T-helper 1 cell treated with Interleukin-12 subunit alpha and Interleukin-12 subunit beta and Interleukin-4 antibody, amounts not matched to agents 30 μg/mL and 1 μg/mL, for 36 hours (primary cell): ENCODE results near the gene CASK.
"Not testable (repeated sequence)": the region's sequence is repeated elsewhere in the genome, so short reads cannot be mapped to it uniquely, and the experiment has no call there.

Experiments
- H3K27ac Mint-ChIP-seq: one replicate; pipeline ENCODE4 v1.8.0; 2021; ENCODE audit warnings: mild to moderate bottlenecking, mixed read lengths
- H3K27me3 Mint-ChIP-seq: one replicate; pipeline ENCODE4 v1.8.0; 2021; ENCODE audit warnings: low read depth, mixed read lengths
- H3K36me3 Mint-ChIP-seq: one replicate; pipeline ENCODE4 v1.8.0; 2021; ENCODE audit warnings: low read depth, mixed read lengths
- H3K4me1 Mint-ChIP-seq: one replicate; pipeline ENCODE4 v1.8.0; 2021; ENCODE audit warnings: low read depth, mixed read lengths
- H3K4me3 Mint-ChIP-seq: one replicate; pipeline ENCODE4 v1.8.0; 2021; ENCODE audit warnings: mild to moderate bottlenecking, moderate library complexity, mixed read lengths
- H3K9me3 Mint-ChIP-seq: one replicate; pipeline ENCODE4 v1.8.0; 2021; ENCODE audit warnings: mixed read lengths

The CASK gene

DNA sequence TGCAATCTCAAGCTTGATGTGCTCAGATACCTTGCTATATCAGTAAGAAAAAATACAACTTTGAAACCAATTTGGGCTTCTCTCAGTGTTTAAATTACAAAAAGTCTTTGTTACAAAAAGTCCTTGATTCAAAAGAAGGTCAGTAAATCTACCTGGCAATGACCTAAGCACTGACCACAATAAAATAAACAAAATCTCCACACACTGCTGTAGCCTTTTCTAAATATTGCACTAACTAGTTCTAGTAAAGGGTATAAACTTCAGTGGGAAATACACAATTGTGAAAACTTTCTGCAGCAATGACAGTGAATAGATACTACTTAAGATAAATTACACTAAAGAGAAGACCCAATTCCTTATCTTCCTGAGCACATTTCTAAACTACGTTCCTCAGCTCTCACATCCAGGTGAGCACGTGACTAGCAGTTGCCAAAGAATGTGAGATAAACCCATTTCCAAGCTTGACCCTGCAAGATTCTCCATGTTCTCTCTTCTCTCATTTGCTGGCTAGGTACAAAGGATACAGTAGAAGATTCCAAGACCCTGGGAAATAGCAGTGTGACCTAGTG, 316.0 kb downstream of the CASK start:
- Mint-ChIP-seq H3K27me3 (no peaks in the 10 kb centered on the region), H3K9me3 (no peaks in the 10 kb centered on the region), H3K4me1 (no peaks in the 10 kb centered on the region), H3K4me3 (no peak overlapping the region), H3K27ac (no peak overlapping the region), H3K36me3 (peaks cover 9% of the 10 kb centered on the region)

DNA sequence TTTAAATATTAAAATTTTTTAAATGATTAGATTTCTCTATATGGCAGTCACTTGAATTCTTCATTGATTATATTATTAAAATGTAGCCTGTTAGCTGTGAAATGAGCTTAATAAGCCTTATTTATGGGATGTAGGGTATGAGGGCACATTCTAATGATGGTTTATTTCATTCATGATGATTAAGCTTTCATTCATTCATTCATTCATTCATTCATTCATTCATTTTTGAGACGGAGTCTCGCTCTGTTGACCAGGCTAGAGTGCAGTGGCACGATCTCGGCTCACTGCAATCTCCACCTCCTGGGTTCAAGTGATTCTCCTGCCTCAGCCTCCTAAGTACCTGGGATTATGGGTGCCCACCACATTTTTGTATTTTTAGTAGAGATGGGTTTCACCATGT, 317.3 kb downstream of the CASK start:
- not testable (repeated sequence) for H3K4me1 Mint-ChIP-seq, H3K27ac Mint-ChIP-seq, H3K27me3 Mint-ChIP-seq, H3K36me3 Mint-ChIP-seq, H3K9me3 Mint-ChIP-seq, H3K4me3 Mint-ChIP-seq

DNA sequence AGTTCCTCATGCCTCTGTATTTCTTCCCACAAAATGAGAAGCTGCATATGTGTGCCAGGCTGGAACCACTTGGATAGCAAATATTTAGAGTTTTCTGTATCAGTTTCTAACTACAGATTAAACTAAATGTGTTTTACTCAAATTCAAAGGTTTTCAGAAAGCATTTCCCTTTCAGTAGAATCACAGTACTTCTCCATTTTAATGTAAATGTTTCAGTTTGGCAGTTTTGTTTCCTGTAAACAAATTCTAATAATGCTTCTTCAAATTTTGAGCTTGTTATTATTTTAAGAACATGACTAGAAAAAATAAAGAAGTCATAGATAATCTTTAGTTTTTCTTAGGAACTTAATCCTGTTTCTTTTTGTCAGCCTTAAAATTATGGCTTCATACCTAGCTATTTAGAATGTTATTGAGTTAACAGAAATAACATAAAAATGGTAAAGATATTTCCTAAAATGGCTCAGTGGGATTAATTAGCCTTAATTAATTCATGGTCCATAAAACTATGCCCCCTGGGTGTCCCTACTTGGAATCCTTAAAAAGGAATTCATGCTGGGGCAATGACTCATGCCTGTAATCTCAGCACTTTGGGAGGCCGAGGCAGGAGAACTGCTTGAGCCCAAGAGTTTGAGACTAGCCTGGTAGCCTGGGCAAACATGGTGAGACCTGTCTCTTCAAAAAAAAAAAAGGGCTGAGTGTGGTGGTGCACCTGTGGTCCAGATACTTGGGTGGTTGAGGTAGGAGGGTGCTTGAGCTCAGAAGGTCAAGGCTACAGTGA, 318.4 kb downstream of the CASK start:
- H3K27ac Mint-ChIP-seq = no peak overlapping the region
- no peaks in the 10 kb centered on the region for H3K4me1 Mint-ChIP-seq
- H3K4me3 Mint-ChIP-seq = no peak overlapping the region
- peaks cover 7% of the 10 kb centered on the region for H3K36me3 Mint-ChIP-seq
- no peaks in the 10 kb centered on the region for H3K9me3 Mint-ChIP-seq
- no peaks in the 10 kb centered on the region for H3K27me3 Mint-ChIP-seq

DNA sequence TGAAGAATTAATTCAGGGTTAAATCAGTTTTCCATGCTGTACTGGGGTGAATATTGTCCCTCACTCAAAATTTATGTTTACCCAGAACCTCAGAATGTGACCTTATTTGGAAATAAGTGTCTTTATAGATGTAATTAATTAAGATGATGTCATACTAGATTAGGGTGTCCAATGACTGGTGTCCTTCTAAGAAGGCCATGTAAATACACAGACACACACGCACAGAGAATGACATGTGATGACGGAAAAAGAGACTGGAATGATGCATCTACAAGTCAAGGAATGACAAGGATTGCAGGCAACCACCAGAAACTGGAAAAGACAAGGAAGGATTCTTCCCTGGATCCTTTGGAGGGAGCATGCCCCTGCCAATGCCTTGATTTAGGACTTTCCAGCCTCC, 319.2 kb downstream of the CASK start:
- Mint-ChIP-seq H3K27ac (no peak overlapping the region), H3K27me3 (no peaks in the 10 kb centered on the region), H3K4me3 (no peak overlapping the region), H3K4me1 (no peaks in the 10 kb centered on the region), H3K36me3 (peaks cover 7% of the 10 kb centered on the region), H3K9me3 (no peaks in the 10 kb centered on the region)

DNA sequence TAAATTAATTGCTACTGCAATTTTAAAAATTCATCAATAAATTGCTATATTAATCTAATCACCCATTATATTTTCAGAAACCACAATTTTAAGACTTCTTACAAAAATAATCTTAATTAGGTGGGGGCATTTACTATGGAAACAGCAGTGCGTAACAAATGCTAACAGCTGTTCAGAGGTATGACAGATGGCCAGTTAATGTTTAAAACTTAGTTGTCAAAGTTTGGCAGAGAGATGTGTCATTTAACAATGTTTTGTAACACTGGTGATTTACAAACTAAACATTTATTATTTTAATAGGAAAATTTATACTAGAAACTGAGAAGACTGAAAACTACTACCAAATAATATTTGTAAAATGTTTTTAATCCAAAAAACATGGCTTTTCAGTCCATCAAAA, 319.8 kb downstream of the CASK start:
- Mint-ChIP-seq H3K36me3 (peaks cover 7% of the 10 kb centered on the region), H3K9me3 (no peaks in the 10 kb centered on the region), H3K27ac (no peak overlapping the region), H3K4me3 (no peak overlapping the region), H3K4me1 (no peaks in the 10 kb centered on the region), H3K27me3 (no peaks in the 10 kb centered on the region)

DNA sequence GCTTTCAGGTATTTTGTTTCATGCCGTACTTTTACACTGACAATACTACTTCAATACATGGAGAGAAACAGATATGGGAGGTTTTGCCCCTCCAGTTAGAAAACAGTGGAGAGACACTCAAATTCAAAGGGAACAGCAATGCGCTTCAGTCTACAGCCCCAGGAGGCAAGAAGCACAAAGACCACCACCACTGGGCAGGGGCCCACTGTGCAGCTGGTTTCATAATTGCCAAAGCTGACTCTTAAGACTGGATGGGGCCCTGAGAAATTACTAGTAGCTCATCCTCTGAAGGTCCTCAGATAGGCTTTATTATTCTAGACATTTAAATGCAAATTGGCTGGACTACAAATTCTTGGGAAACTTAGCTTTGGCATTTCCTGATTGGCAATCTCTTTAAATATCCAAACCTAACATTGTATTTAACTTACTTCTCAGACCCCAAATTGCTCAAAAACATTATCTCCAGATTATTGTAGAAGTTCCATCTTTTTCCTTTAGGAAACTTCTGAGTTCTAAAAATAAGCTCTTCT, 320.5 kb downstream of the CASK start:
- Mint-ChIP-seq H3K27me3 (no peaks in the 10 kb centered on the region), H3K4me3 (no peak overlapping the region), H3K4me1 (no peaks in the 10 kb centered on the region), H3K9me3 (no peaks in the 10 kb centered on the region), H3K36me3 (peaks cover 6% of the 10 kb centered on the region), H3K27ac (no peak overlapping the region)

DNA sequence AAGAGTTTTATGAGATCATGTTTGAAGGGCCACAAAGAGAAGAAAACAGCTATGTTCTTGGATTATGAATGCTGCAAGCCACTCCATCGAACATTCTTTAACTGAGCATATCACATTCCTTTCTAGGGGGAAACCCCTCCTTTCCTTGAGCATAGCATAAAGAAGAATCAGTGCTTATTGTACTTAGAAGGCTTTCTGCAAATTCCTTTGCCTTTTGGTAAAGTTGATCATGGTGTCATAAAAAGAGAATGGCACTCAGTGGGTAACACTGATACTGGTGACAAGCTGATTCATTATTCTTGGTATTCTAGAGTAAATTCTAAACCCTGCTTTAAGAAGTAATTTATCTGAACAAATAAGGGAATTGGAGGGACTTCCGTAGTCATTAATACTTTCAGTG, 323.1 kb downstream of the CASK start:
- Mint-ChIP-seq H3K4me3 (no peak overlapping the region), H3K27me3 (no peaks in the 10 kb centered on the region), H3K27ac (no peak overlapping the region), H3K4me1 (peaks cover 7% of the 10 kb centered on the region), H3K9me3 (no peaks in the 10 kb centered on the region), H3K36me3 (peaks cover 4% of the 10 kb centered on the region)

DNA sequence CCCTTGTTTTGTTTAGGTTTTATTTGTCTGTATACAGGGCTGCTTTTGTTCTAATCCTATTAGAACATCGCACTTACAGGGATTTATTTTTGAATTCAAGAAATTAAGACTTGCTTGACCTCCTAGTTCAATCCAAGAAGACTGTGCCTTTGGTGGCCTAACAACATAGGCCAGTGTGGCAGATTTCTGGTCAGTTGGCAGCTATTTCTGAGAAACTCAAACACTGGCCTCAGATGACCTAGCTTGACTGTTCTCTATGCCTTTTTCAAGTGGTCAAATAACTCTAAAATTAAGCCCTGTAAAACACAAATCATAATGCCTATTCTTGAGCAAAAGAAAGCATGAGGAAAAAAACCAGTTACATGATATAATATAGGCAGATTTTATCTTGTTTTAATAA, 323.8 kb downstream of the CASK start:
- H3K4me3 Mint-ChIP-seq = no peak overlapping the region
- no peaks in the 10 kb centered on the region for H3K27me3 Mint-ChIP-seq
- peaks cover 4% of the 10 kb centered on the region for H3K36me3 Mint-ChIP-seq
- no peak overlapping the region for H3K27ac Mint-ChIP-seq
- no peaks in the 10 kb centered on the region for H3K9me3 Mint-ChIP-seq
- peaks cover 7% of the 10 kb centered on the region for H3K4me1 Mint-ChIP-seq

DNA sequence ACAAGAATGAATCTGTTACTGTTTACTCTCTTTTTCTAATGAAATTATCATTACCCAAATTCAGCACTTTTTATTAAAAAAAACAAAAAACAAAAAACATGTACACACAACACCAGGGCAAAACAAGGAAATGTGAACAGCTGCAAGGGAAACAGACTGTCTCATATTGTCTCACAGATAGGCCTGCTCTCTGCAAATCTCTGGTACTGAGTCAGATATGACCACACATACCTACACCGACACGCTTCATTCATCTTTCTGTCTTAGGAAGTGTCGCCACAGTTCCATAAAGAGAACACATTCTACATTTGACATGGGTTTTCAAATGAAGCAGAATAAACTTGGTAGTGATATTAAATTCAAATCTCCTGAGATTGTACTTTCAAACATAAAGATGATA, 326.8 kb downstream of the CASK start:
- H3K9me3 Mint-ChIP-seq = no peaks in the 10 kb centered on the region
- no peak overlapping the region for H3K27ac Mint-ChIP-seq

DNA sequence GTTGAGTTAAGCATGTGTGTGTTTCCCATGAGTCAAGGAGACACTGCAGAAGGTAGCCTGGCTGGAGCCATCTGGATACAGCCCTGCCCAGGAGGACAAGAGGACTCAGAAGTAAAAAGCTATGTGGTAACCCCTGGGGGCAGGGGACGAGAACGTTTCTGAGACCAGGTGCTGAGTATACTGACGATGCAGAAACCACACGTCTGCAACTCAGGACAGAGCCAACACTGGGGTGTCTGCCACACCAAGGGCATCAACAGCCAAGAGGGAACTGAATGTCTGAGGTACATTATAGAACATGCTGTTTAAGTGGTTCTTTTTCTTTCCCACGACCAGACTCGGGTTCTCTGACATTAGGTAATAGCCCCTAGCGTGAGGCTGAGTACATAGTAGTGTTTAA, 328.7 kb downstream of the CASK start:
- peaks cover 11% of the 10 kb centered on the region for H3K4me1 Mint-ChIP-seq
- H3K4me3 Mint-ChIP-seq = no peak overlapping the region
- no peaks in the 10 kb centered on the region for H3K9me3 Mint-ChIP-seq
- H3K27ac Mint-ChIP-seq = no peak overlapping the region
- H3K27me3 Mint-ChIP-seq = no peaks in the 10 kb centered on the region
- H3K36me3 Mint-ChIP-seq = peaks cover 2% of the 10 kb centered on the region

More for the DNA sequence above, 326.8 kb downstream of the CASK start:
- Mint-ChIP-seq H3K27me3 (no peaks in the 10 kb centered on the region), H3K36me3 (peaks cover 4% of the 10 kb centered on the region), H3K4me1 (peaks cover 7% of the 10 kb centered on the region), H3K4me3 (no peak overlapping the region)

DNA sequence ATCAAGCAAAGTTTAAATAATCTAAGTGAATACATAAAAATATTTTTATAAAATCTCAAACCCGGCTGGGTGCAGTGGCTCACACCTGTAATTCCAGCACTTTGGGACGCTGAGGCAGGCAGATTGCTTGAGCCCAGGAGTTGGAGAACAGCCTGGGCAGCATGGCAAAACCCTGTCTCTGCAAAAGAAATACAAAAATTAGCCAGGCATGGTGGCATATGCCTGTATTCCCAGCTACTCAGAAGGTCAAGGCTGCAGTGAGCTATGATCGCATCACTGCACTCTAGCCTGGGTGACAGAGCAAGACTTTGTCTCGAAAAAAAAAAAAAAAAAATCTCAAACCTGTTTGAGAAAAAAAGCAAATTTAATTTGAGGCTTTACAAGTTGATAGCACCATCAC, 331.4 kb downstream of the CASK start:
- Mint-ChIP-seq H3K9me3 (no peaks in the 10 kb centered on the region), H3K4me3 (no peak overlapping the region), H3K4me1 (peaks cover 10% of the 10 kb centered on the region), H3K27ac (no peak overlapping the region), H3K27me3 (no peaks in the 10 kb centered on the region), H3K36me3 (peaks cover 2% of the 10 kb centered on the region)

DNA sequence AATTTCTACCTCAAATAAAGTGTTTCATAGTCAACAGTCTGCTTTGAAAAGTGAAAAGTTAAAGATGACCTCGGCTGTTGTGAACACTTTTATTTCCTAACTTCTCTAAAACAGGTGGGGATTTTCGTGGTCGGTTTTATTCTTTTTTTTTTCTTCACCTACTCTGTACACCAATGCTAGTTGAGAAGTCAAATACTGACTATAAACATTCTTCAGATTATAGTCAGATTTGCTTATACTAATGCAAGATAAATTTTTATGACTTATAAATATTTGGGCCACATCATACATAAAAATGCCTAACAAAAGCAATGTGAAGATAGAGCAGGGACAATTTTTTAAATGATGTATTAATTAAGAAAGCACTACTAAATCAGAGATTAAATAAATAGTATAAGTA, 332.7 kb downstream of the CASK start:
- H3K27ac Mint-ChIP-seq = no peak overlapping the region
- peaks cover 4% of the 10 kb centered on the region for H3K4me1 Mint-ChIP-seq
- no peaks in the 10 kb centered on the region for H3K27me3 Mint-ChIP-seq
- H3K9me3 Mint-ChIP-seq = no peaks in the 10 kb centered on the region
- no peak overlapping the region for H3K4me3 Mint-ChIP-seq
- no peaks in the 10 kb centered on the region for H3K36me3 Mint-ChIP-seq

DNA sequence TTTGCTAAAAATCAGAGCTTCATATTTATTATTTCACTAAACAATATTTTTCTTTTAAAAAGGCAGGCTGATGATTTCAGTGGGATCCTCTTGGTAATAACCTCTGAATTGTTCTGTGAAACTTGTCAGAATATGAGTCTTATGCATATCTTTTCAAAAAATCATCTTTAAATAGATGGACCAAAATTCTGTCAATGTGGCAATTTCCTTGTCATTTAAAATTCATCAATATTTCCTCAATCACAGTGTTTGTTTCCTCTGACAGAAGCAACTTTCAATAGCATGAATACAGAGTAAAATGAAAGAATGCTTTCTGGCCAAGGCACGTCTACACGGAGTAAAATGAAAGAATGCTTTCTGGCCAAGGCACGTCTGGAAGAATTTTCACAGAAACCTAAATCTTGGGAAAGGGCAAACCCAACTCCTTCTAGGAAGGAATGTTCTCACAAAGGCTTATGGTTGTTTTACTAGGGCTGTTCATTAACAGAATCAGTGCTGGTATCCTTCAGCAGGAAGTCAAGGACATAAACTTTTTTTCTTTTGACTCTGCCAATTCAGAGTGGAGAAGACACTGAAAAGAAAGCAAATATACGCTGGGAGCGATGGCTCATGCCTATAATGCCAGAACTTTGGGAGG, 333.6 kb downstream of the CASK start:
- no peaks in the 10 kb centered on the region for H3K9me3 Mint-ChIP-seq
- H3K4me3 Mint-ChIP-seq = no peak overlapping the region
- H3K27ac Mint-ChIP-seq = no peak overlapping the region
- peaks cover 6% of the 10 kb centered on the region for H3K4me1 Mint-ChIP-seq
- peaks cover 4% of the 10 kb centered on the region for H3K36me3 Mint-ChIP-seq
- H3K27me3 Mint-ChIP-seq = no peaks in the 10 kb centered on the region

DNA sequence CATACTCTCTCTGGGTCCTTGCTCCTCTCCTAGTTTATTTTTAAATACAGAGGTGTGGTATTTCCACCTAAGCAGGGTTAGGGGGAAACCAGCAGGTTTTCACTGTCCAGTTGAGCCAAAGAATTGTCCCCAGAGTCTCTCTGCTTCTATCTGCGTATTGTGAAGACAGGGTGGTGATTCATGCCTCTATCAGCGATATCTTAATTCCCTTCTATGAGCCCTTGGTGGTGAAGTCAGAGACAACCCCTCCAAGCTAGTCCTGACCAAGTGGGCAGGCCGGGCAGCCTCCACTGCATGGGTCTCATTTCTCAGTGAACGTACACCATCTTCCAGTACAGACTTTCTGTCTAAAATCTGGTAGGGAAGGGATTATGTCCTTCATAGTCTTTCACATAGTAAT, 335.1 kb downstream of the CASK start:
- H3K4me1 Mint-ChIP-seq = peaks cover 6% of the 10 kb centered on the region
- H3K36me3 Mint-ChIP-seq = peaks cover 8% of the 10 kb centered on the region
- H3K27ac Mint-ChIP-seq = no peak overlapping the region
- no peak overlapping the region for H3K4me3 Mint-ChIP-seq
- H3K27me3 Mint-ChIP-seq = no peaks in the 10 kb centered on the region
- no peaks in the 10 kb centered on the region for H3K9me3 Mint-ChIP-seq

DNA sequence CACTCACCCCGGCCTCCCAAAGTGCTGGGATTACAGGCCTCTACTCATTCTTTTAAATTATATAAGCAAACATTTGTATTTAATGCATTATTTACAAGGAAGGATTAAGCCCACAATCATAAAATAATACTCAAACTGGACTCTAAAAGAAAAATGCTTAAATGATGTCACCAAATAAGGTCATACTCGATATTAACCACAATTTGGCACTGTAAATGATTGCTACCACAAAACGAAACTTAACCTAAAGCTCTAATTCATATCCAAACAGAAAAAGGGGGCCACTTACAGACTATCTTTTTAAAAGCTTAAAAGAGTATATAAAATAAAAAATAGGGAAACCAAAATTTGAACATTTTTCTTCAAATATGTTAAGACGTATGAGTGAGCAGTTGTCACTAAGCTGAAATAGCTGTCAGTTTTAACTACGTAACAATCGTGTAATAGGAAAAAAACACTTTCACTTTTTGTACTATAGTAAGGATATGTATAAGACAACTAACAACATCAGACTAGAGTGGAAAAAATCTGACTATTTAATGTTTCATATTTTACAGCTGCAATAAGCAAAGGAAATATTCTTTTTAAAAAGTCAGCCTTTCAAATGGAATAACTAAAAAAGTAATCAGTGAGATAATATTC, 342.8 kb downstream of the CASK start:
- Mint-ChIP-seq H3K4me3 (no peak overlapping the region), H3K9me3 (no peaks in the 10 kb centered on the region), H3K4me1 (peaks cover 6% of the 10 kb centered on the region), H3K27me3 (no peaks in the 10 kb centered on the region), H3K27ac (no peak overlapping the region), H3K36me3 (peaks cover 33% of the 10 kb centered on the region)
